ENCODE results near the gene KRTAP10-11. TPM values are rescaled to one million over a fixed set of nuclear protein-coding genes. Genes with fewer than 3 reads are reported as not detected.

The KRTAP10-11 gene
- total and polyA plus RNA-seq, 12 donors, result not detected

DNA sequence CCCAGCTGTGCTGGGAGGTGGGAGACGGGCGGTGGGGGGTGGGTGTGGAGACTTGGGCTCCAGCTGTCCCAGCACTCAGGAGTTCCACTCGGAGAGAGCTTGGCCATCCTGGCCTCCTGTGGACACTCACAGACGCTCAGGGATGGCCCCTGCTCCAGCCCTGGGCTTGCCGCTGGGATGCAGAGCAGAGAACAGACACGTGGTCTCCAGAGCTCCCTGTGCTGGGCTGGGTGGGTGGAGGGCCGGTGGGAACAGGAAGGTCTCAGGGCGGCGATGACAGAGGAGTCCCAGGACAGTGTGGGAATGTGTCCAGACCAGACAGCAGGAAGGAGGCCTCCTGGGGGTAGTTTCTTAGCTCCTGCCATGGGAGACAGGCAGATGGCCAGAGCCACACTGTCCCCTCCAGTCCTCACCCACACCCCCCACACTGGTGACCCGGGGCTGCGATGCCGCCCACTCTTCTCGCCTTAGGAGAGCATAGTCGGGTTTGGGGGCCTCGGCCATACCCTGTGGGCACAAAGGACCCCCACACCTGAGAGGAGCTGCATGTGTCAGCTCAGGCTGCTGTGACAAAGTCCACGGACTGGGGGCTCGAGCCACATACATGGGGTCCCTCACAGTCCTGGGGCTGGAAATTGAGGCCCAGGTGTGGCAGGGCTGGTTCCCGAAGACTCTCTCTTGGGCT lies 17.4 kb upstream of the KRTAP10-11 start:
- 43 to 71% (median 70%) methylated on average over 10 to 18 of the region's 18 CpGs for WGBS, 4 donors
- H3K9me3 ChIP-seq (replicated peaks in 1 of 3), result peaks cover 0 to 6% (median 0%) of the 10 kb centered on the region in 3 donors
- no peaks in the 10 kb centered on the region for H3K4me1 ChIP-seq (replicated peaks in 1 of 2)
- H3K27ac ChIP-seq, result no peak overlapping the region
- H3K27me3 ChIP-seq, result no peaks in the 10 kb centered on the region
- intact Hi-C loops (cut with DNase I), result no loop called here
- DNase-seq, result no peak
- no peak overlapping the region for H3K4me3 ChIP-seq
- no peaks in the 10 kb centered on the region for H3K36me3 ChIP-seq (replicated peaks in 1 of 2)
- TF ChIP-seq POLR2A (IDR thresholded peaks at IDR 0.05), result no peak
- TF ChIP-seq, protein P1, sequence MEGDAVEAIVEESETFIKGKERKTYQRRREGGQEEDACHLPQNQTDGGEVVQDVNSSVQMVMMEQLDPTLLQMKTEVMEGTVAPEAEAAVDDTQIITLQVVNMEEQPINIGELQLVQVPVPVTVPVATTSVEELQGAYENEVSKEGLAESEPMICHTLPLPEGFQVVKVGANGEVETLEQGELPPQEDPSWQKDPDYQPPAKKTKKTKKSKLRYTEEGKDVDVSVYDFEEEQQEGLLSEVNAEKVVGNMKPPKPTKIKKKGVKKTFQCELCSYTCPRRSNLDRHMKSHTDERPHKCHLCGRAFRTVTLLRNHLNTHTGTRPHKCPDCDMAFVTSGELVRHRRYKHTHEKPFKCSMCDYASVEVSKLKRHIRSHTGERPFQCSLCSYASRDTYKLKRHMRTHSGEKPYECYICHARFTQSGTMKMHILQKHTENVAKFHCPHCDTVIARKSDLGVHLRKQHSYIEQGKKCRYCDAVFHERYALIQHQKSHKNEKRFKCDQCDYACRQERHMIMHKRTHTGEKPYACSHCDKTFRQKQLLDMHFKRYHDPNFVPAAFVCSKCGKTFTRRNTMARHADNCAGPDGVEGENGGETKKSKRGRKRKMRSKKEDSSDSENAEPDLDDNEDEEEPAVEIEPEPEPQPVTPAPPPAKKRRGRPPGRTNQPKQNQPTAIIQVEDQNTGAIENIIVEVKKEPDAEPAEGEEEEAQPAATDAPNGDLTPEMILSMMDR (IDR thresholded peaks at IDR 0.05), result no peak

DNA sequence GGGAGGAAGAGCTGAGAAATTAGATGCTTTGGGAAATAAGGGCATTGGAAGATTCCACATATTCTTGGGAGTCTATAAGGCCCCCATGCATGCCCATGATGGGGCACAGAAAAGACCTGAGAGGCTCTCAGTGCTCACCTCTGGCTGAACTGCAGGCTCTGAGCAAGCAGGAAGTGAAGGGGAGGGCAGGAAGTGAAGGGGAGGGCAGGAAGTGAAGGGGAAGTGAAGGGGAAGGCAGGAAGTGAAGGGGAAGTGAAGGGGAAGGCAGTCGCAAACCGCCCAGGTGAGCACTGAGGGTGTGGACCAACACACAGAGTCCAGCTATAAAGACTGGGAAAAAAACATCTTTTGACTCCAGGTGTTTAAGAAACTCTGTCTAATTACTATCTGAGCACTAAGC lies 15.8 kb upstream of the KRTAP10-11 start:
- peaks cover 0 to 6% (median 0%) of the 10 kb centered on the region in 3 donors for H3K9me3 ChIP-seq (replicated peaks in 1 of 3)
- H3K27me3 ChIP-seq, result no peaks in the 10 kb centered on the region
- DNase-seq, result no peak
- TF ChIP-seq, protein P1 (IDR thresholded peaks at IDR 0.05), result no peak
- TF ChIP-seq POLR2A (IDR thresholded peaks at IDR 0.05), result no peak
- H3K4me3 ChIP-seq, result no peak overlapping the region
- no peaks in the 10 kb centered on the region for H3K36me3 ChIP-seq (replicated peaks in 1 of 2)
- intact Hi-C loops (cut with DNase I), result no loop called here
- 67 to 90% (median 81%) methylated on average over 2 of the region's 2 CpGs for WGBS, 4 donors
- H3K27ac ChIP-seq, result no peak overlapping the region
- H3K4me1 ChIP-seq (replicated peaks in 1 of 2), result no peaks in the 10 kb centered on the region

DNA sequence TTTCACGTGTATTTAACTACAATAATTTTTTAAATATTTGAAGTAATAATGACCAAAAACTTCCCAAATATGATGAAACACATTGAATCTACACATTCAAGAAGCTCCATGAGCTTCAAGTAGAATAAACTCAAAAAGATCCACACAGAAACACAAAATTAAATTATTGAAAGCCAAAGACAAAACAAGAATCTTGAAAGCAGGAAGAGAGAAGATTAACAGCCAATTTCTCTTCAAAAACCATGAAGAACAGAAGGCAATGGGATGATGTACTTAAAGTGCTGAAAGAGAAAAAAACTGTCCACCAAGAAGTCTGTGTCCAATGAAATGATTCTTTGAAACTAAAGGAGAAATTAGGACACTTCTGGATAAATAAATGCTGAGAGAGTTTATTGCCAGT lies 14.1 kb upstream of the KRTAP10-11 start:
- Histone ChIP-seq H3K4me3 (no peak overlapping the region), H3K4me1 (replicated peaks in 1 of 2) (no peaks in the 10 kb centered on the region), H3K27me3 (no peaks in the 10 kb centered on the region), H3K9me3 (replicated peaks in 1 of 3) (peaks cover 0 to 6% (median 0%) of the 10 kb centered on the region in 3 donors), H3K36me3 (replicated peaks in 1 of 2) (no peaks in the 10 kb centered on the region), H3K27ac (no peak overlapping the region)
- 71 to 82% (median 77%) methylated on average over 1 of the region's 1 CpG for WGBS, 4 donors
- intact Hi-C loops (cut with DNase I), result no loop called here
- TF ChIP-seq, protein P1 (IDR thresholded peaks at IDR 0.05), result no peak
- no peak for TF ChIP-seq POLR2A (IDR thresholded peaks at IDR 0.05)
- DNase-seq, result no peak

- H3K27ac ChIP-seq, result no peak overlapping the region
- H3K9me3 ChIP-seq (replicated peaks in 1 of 3), result peaks cover 0 to 4% (median 0%) of the 10 kb centered on the region in 3 donors
- H3K36me3 ChIP-seq (replicated peaks in 1 of 2), result no peaks in the 10 kb centered on the region
- intact Hi-C loops (cut with DNase I), result no loop called here
- 80 to 86% (median 82%) methylated on average over 12 to 15 of the region's 15 CpGs for WGBS, 4 donors
- H3K27me3 ChIP-seq, result no peaks in the 10 kb centered on the region
- TF ChIP-seq, protein P1 (IDR thresholded peaks at IDR 0.05), result no peak
- no peak for TF ChIP-seq POLR2A (IDR thresholded peaks at IDR 0.05)
- no peak overlapping the region for H3K4me3 ChIP-seq
- peak in 1 of 7 donors; percentile 27 for DNase-seq
- H3K4me1 ChIP-seq (replicated peaks in 1 of 2), result no peaks in the 10 kb centered on the region
These were observed 9.8 kb upstream of the KRTAP10-11 start for GRCh38 chr21:44636209-44637017.

All from adrenal gland (tissue), 12 donors.